Measurements from ENCODE around the gene AGPAT2.

AGPAT2 gene

GRCh38 chr9:136703276-136703860 lies 16.1 kb upstream of the AGPAT2 start:
- H3K9me3 ChIP-seq (ENCODE audit: insufficient read depth, low read length): no peaks in the 10 kb centered on the region
- no peaks in the 10 kb centered on the region for H3K36me3 ChIP-seq (replicated peaks; ENCODE audit: low read depth, low read length)
- H4K20me1 ChIP-seq (ENCODE audit: insufficient read depth, low read length): no peaks in the 10 kb centered on the region
- no peak overlapping the region for H3K4me2 ChIP-seq (ENCODE audit: low read length)
- H3K4me3 ChIP-seq (ENCODE audit: low read length): no peak overlapping the region
- H3K9ac ChIP-seq (ENCODE audit: low read length): no peak overlapping the region
- no peak overlapping the region for H3K27ac ChIP-seq (ENCODE audit: low read length)
- H3K4me1 ChIP-seq (ENCODE audit: low read length): peaks cover 18% of the 10 kb centered on the region
- no peaks in the 10 kb centered on the region for H3K79me2 ChIP-seq (ENCODE audit: low read length)
- peaks cover 37% of the 10 kb centered on the region for H3K27me3 ChIP-seq (ENCODE audit: low read depth, low read length)
- no peak overlapping the region for H2AFZ ChIP-seq (ENCODE audit: low read depth, low read length)
- TF ChIP-seq CTCF (IDR thresholded peaks at IDR 0.05; ENCODE audit: low read depth, low read length): no peak
- no peak for TF ChIP-seq EZH2phosphoT487 (IDR thresholded peaks at IDR 0.05; ENCODE audit: low read depth)

- H3K4me2 ChIP-seq (ENCODE audit: low read length): peak overlapping the region; percentile 80
- H3K4me1 ChIP-seq (ENCODE audit: low read length): peaks cover 32% of the 10 kb centered on the region
These were observed 14.4 kb upstream of the AGPAT2 start for GRCh38 chr9:136701668-136702053.

GRCh38 chr9:136700959-136701667 lies 13.9 kb upstream of the AGPAT2 start:
- H2AFZ ChIP-seq (ENCODE audit: low read depth, low read length): no peak overlapping the region; the same call in 1 of the 2 replicates
- TF ChIP-seq CTCF (IDR thresholded peaks at IDR 0.05; ENCODE audit: low read depth, low read length) (no peak), EZH2phosphoT487 (IDR thresholded peaks at IDR 0.05; ENCODE audit: low read depth) (no peak)
- no peaks in the 10 kb centered on the region for H4K20me1 ChIP-seq (ENCODE audit: insufficient read depth, low read length)
- H3K27me3 ChIP-seq (ENCODE audit: low read depth, low read length): peaks cover 46% of the 10 kb centered on the region
- no peaks in the 10 kb centered on the region for H3K36me3 ChIP-seq (replicated peaks; ENCODE audit: low read depth, low read length)
- peak overlapping the region; percentile 20; the same call in 1 of the 2 replicates for H3K9ac ChIP-seq (ENCODE audit: low read length)
- H3K27ac ChIP-seq (ENCODE audit: low read length): no peak overlapping the region
- H3K4me3 ChIP-seq (ENCODE audit: low read length): peak overlapping the region; percentile 75
- H3K4me1 ChIP-seq (ENCODE audit: low read length): peaks cover 37% of the 10 kb centered on the region
- H3K79me2 ChIP-seq (ENCODE audit: low read length): no peaks in the 10 kb centered on the region
- peak overlapping the region; percentile 80 for H3K4me2 ChIP-seq (ENCODE audit: low read length)
- H3K9me3 ChIP-seq (ENCODE audit: insufficient read depth, low read length): no peaks in the 10 kb centered on the region

More at GRCh38 chr9:136701668-136702053, 14.4 kb upstream of the AGPAT2 start:
- Histone ChIP-seq H3K36me3 (replicated peaks; ENCODE audit: low read depth, low read length) (no peaks in the 10 kb centered on the region), H3K4me3 (ENCODE audit: low read length) (peak overlapping the region; percentile 75), H3K27ac (ENCODE audit: low read length) (no peak overlapping the region), H3K27me3 (ENCODE audit: low read depth, low read length) (peaks cover 42% of the 10 kb centered on the region), H3K79me2 (ENCODE audit: low read length) (no peaks in the 10 kb centered on the region), H3K9ac (ENCODE audit: low read length) (0 out of 2 replicates have a peak overlapping the region, but pooled peaks have one; percentile 20), H4K20me1 (ENCODE audit: insufficient read depth, low read length) (no peaks in the 10 kb centered on the region), H2AFZ (ENCODE audit: low read depth, low read length) (no peak overlapping the region), H3K9me3 (ENCODE audit: insufficient read depth, low read length) (no peaks in the 10 kb centered on the region)
- no peak for TF ChIP-seq CTCF (IDR thresholded peaks at IDR 0.05; ENCODE audit: low read depth, low read length)
- no peak for TF ChIP-seq EZH2phosphoT487 (IDR thresholded peaks at IDR 0.05; ENCODE audit: low read depth)

GRCh38 chr9:136700304-136700703 lies 13.0 kb upstream of the AGPAT2 start:
- H3K27ac ChIP-seq (ENCODE audit: low read length): no peak overlapping the region
- peak overlapping the region; percentile 80 for H3K4me2 ChIP-seq (ENCODE audit: low read length)
- H3K36me3 ChIP-seq (replicated peaks; ENCODE audit: low read depth, low read length): no peaks in the 10 kb centered on the region
- H3K27me3 ChIP-seq (ENCODE audit: low read depth, low read length): peaks cover 45% of the 10 kb centered on the region
- H3K79me2 ChIP-seq (ENCODE audit: low read length): no peaks in the 10 kb centered on the region
- H3K4me3 ChIP-seq (ENCODE audit: low read length): peak overlapping the region; percentile 75
- H3K9me3 ChIP-seq (ENCODE audit: insufficient read depth, low read length): no peaks in the 10 kb centered on the region
- TF ChIP-seq CTCF (IDR thresholded peaks at IDR 0.05; ENCODE audit: low read depth, low read length): no peak
- no peak for TF ChIP-seq EZH2phosphoT487 (IDR thresholded peaks at IDR 0.05; ENCODE audit: low read depth)
- H2AFZ ChIP-seq (ENCODE audit: low read depth, low read length): no peak overlapping the region
- H4K20me1 ChIP-seq (ENCODE audit: insufficient read depth, low read length): no peaks in the 10 kb centered on the region
- peaks cover 45% of the 10 kb centered on the region for H3K4me1 ChIP-seq (ENCODE audit: low read length)
- no peak overlapping the region for H3K9ac ChIP-seq (ENCODE audit: low read length)
